ACHN (cell line): ENCODE results near the gene NFAM1.

ENCODE experiments used
- DNase-seq: peaks from one replicate; pipeline ENCODE4 v3.0.0-alpha.2; 2015
- in situ Hi-C: cut with HindIII; loops from 2 replicates; pipeline ENCODE4 v1.10.0; 2017; ENCODE audit warnings: low sequenced_read_pairs, low pct_ligation_motif_present, low pct_unique_long_range_greater_than_20kb

The NFAM1 gene

DNA sequence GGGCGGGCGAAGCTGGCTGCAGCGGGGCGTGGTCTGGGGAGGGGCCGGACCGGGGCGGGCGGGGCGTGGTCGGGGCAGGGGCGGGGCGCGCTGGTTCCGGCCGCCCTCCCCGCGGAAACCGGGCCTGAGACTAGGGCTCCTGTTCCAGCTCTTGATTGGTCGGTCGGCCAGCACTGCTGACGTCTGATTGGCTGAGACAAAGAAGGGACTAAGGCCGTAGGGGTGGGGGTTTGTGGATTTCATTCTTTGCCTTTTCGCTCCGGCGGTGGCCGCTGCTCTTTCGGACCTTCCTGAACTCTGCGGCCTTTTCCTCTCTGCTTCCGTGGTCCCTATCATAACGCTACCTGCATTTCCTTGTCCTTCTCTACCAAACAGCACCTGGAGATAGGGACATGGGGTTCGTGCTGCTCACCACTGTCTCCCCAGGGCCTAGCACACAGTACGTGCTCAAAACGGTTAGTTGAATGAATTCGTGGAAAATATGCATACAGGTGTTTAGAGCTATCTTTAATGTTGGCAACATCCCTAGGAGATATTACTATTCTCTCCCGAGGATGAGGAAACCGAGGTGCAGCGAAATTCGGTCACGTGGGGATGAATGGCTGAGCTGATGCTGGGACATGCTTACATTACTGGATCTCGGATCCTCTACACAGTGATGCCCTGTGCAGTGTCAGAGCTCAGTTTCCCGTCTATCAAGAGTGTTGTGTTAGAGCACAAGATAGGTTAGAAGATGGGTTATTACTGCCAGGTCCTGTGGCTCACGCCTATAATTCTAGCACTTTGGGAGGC lies 62.8 kb downstream of the NFAM1 start:
- peak; percentile 91 for DNase-seq
- in situ Hi-C loops: no loop called here

DNA sequence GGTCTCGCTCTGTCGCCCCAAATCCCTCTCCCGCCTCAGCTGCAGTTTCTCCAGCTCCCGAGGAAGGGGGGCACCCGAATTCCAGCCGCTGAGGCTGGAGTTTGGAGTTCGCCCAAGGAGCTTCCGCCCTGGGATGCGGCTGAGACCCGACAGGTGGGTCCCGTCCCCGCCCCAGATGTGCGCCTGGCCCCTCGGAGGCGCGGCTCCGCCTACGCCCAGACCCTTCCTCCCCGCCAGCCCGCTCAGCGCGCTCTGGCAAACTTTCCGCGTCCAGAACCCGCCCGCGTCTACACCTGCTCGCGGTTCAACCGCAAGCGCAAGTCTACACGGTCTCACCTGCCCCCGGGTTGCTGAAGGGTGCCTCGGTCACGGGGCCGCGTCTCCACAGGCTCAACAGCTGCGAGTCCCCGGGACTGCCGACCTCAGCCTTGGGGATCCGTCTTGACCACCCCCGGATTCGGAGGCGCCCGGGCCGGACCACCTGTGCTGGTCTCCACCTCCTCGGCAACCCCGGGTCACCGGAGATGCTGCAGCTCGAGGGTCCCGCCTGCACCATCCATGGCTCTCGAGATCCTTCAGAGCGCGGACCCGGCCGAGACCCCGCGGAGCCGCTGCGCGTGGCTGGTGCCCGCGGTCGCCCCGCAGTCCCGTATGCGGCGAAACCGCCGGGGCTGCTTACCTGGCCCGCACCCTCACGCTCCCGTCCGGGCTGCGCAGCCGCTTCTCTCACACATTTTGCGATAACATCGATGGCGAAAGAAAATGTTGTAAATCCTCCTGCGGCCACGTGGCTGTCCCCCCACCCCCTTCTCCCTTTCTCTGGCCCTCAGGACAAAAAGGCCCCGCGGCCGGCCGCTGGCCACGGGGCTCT lies 63.6 kb downstream of the NFAM1 start:
- no peak for DNase-seq

DNA sequence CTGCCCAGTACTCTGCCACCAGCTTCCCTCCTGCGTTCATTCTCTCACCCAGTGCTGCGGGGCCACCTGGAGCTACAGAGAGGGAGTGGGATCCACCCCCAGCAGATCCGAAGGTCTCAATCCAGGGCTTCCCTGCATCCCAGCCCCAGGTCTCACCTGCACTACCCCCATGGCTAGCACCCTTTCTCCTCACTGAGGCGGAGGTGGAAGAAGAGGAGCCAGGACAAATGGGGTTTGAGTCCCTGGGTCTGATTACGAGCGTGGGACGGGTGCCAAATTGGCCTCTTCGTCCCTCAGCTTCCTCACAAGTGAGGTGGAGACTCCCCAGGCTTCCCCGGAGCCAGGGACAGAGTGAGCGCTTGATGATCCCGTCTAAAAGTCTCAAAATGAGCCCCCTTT lies 64.2 kb downstream of the NFAM1 start:
- in situ Hi-C loops: no loop called here
- no peak for DNase-seq

More for the DNA sequence above, 63.6 kb downstream of the NFAM1 start:
- in situ Hi-C loops: no loop called here

DNA sequence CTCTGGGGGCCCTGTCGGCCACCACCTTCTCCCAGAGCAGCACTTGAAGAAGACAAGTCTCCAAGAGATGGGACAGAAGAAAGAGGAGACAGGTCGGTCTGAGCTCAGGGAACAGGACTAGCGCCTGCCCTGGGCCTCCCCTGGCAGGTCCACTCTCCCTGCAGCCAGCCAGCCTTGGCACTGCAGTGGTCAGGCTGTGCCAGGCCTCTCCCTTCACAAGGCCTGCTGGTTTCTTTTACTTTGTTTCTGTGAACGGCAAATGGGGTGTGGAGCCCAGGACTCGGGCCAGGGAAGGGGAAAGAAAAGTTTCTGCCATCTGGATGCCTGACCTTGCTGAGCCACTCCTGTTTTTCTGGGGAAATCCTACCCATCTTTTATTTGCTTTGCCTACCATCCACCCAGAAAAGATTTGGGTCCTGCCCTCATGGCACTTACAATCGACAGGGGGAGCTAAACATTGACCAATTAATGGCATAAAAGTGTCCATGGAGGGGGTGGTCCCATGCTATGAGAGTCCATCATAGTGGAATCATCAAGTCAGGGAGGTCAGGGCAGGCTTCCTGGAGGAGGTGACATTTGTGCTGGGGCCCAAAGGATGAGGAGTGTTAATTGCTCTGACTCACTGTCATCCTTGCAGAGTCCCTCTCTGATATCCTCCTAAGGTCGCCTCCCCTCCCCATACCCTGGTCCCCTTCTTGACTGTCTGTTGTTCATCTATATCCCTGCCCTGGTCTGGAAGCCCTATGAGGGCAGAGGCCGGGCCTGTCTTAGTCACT lies 65.2 kb downstream of the NFAM1 start:
- in situ Hi-C loops: no loop called here
- DNase-seq: no peak

DNA sequence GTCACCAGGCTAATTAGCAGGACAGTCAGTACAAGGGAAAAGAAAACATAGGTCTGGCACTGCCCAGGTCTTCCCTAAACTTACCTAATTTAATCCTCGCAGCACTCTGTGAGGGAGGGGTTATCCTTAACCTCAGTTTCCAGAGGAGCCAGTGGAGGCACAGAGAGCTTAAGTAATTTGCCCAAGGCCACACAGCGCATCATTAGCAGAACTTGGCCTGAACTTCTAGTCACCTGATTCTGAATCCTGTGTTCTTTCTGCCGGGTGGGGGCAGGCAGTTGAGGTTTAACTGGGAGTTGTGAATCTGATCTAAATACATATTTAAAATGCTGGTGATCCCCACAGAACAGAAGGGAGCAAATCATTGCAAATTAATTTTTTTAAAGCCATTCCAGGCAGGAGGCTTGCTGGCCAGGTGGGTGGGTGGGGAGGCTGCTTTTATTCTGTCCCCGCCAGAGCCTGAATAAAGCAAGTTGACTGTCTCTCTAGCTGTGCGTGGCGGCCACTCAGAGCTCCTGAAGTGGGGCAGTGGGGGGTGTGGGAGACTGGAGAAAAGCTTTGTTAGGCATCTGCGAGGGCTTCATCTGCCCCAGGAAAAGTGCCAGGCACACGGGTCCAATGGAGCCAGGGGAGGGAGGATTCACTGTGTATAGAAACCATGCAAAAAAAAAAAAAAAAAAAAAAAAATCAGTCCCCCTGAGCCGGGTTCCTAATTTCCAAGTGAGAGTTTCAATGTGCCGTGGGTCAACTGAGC lies 66.1 kb downstream of the NFAM1 start:
- no peak for DNase-seq
- in situ Hi-C loops: no loop called here

DNA sequence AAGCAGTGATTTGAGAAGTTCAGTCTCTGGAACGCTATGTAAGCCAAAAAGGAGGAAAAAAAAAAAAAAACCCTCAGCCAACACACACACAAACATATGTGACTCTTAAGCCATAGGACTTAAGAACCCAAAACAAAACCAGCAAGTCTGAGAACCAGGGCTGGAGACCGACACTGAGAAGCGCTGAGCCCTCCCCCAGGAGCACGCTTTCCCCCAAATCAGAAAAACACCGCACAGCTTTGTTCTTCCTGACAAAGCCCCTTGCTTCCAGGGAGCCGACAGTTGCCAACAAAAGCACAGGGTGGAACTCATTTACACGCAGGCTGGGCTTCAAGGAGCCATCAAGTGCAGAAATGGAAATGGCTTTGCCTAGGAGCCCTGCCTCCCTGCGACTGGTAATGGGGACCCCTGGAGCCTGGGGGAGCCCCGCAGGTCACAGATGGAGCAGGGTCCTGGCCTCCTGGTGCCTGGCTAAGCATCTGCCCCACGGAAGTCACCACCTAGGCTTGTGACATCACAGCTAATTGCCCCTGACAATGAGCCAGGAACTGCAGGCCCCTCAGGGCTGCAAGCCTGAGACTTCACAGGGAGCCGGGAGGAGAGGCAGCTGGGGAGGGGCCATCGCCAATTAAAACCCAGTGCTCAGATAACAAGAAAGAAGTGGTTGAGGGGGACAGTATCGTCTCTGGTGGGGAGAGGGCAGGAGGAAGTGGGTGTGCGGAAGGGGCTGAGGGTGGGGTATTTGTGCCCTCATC lies 66.9 kb downstream of the NFAM1 start:
- no peak for DNase-seq
- in situ Hi-C loops: no loop called here

DNA sequence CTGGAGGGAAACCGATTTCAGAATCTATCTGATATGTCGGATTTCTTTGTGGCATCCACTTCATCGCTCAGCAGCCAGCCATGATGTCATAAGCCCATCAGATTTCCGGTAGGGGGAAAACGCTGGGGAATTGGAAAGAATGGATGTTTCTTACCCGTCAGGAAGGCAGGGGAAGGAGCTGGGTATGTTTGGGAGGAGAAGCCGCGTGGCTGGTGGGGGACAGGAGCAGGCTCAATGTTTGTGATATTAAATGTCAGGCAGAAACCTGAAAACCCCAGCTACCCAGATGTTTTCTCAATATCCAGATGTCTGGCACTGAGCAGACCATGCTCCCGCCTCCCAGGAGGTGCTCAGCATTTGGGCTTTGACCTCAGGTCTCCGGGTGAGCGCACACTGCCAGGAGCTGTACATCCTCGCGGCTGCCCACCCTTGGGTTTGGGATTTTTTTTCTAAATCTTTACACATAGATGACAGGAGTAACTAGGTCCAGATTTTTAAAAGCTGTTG lies 67.5 kb downstream of the NFAM1 start:
- DNase-seq: no peak
- in situ Hi-C loops: no loop called here

DNA sequence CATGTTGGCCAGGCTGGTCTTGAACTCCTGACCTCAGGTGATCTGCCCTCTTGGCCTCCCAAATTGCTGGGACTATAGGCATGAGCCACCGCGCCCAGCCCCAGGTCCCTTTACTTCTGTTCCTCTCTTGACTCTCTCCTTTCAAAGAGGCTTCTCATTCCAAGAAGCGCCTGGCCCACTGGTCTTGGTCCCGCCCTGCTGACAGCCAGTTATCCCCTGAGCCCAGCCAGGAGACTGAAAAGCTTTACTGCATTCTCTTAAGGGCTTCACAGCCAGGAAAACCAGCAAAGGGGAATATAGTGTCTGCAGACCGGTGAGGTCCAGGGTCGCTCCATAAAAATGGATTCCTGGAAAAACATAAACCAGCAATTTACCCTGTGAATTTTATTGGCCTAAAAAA lies 68.3 kb downstream of the NFAM1 start:
- no peak for DNase-seq
- in situ Hi-C loops: no loop called here

DNA sequence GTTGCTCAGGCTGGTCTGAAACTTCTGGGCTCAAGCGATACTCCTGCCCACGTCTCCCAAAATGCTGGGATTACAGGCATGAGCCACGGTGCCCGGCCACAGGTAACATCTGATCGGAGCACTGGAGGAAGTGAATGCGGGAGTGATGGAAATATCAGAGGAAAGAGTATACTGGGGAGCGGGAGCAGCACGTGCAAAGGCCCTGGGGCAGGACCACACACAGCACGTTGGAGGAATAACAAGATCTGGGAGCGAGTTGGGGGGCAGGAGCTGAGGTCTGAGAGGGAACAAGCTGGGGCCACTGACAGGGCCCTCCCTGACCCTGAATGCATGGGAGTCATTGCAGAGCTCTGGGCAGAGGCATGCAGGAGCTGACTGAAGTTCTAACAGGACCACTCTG lies 70.7 kb downstream of the NFAM1 start:
- no peak for DNase-seq
- in situ Hi-C loops: no loop called here

DNA sequence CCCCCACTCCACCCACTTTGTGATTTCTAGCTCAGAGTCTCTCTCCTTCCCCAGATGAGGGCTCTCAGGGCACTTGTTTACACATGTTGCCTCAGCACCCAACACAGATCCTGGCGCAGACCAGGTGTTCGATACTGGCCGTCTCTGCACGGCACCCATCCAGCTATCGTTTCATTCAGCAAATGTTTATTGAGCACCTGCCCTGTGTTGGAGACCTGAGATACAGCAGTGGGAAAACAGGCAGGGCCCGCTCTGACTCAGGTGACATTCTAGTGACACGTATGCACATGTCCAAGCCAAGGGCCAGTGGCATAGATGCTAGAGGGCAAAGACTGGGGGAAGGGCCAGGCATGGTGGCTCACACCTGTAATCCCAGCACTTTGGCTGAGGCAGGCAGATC lies 71.9 kb downstream of the NFAM1 start:
- in situ Hi-C loops: no loop called here
- no peak for DNase-seq

DNA sequence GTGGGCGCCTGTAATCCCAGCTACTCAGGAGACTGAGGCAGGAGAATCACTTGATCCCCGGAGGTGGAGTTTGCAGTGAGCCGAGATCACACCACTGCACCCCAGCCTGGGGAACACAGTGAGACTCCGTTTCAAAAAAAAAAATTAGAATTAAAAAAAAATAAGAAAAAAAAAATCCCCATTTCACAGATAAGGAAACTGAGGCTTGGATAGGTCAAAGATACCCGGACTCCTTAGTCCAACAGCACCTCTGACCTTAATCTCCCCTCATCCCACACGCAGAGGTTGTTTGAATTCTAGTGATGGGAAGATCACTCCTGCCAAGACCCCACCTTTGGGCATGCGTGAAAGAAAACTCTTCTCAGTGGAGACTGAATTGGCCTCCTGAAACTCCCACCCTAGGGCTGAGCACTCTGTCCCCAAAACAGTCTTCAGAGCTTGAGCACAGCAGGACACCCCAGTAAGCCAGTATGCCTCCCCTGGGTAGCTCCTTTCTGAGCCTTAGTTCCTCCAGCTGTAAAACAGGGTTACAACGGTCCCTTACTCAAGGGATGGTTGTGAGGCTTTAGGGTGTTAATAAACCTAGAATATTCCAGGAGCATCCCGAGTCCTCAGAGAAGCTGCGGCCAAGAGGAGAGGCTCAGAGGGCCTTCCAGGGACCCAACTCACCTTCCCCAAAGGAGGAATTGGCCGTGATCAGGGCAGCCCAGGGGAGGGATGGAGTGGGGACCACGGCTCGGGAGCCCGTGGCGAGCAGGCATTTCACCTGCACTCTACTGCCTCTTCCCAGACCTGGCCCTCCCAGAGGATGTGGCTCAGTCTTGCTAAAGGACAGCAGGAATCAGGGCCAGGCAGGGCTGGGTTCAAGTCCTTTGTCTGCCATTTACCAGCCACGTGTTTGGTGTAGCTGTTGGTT lies 73.3 kb downstream of the NFAM1 start:
- in situ Hi-C loops: no loop called here
- no peak for DNase-seq

DNA sequence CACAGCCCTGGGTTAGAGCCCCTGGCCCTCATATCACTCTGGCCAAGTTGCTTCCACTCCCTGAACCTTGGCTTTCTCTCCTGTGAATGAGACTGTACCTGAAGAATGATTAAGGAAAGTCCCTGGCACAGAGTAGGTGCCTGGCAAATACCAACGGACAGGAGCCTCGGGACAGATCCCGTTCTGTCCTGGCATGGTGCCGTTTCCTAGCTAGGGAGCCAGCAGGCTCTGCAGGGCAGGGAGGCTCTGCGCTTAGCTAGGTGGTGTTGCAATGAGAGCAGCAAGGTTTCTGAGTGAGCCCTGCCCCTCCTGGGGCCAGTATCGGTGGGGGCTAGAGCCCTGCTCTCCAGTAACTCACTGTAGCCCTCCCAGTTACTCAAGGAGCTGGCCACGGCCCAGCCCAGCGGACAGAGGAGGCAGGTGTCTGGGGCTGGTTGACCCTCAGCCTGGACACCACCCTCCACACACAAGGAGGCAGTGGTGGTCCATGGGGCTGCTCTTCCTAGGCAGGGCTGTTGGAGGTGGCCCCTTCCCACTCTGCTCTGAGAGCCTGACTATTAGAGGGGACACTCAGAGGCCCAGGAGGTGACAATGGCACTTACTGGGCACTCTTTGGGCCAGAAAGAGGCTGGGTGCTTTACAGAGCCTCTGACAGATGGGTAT lies 74.4 kb downstream of the NFAM1 start:
- no peak for DNase-seq
- in situ Hi-C loops: no loop called here

DNA sequence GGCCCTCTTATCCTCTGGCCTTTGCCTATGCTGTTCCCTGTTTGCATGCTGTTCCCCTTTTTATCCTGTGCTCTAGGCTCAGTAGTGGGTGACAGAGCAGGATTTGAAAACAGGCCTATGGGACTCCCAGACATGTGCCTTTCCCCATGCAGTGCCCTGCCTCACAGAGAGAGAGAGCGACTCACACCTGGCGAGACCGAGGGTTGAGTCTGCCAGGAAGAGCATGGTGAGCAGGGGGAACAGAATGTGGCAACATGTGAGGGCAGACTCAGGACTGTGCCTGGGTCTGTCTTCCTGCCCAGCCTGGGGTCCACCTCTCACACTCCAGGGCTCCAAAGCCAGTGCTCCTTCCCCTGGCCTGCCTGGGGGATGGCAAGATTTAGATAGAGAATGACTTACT lies 75.0 kb downstream of the NFAM1 start:
- no peak for DNase-seq
- in situ Hi-C loops: no loop called here

DNA sequence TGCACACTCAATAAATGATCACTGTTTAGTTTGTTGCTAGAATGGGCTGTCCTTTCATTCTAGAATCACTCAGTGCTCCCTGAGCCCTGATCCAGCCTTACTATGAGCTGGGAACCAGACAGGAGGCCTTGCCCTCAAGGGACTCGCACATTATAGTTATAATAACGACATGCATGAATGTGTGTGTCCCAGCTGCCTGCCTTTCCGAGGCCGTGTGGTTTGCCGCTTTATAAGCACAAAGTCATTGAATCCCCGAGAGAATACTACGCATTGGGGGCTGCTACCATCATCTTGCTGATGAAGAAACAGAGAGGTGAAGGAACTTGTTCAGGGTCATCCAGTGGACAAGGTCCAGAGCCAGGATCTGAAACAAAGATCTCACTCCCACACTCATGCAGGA lies 75.7 kb downstream of the NFAM1 start:
- no peak for DNase-seq
- in situ Hi-C loops: no loop called here

DNA sequence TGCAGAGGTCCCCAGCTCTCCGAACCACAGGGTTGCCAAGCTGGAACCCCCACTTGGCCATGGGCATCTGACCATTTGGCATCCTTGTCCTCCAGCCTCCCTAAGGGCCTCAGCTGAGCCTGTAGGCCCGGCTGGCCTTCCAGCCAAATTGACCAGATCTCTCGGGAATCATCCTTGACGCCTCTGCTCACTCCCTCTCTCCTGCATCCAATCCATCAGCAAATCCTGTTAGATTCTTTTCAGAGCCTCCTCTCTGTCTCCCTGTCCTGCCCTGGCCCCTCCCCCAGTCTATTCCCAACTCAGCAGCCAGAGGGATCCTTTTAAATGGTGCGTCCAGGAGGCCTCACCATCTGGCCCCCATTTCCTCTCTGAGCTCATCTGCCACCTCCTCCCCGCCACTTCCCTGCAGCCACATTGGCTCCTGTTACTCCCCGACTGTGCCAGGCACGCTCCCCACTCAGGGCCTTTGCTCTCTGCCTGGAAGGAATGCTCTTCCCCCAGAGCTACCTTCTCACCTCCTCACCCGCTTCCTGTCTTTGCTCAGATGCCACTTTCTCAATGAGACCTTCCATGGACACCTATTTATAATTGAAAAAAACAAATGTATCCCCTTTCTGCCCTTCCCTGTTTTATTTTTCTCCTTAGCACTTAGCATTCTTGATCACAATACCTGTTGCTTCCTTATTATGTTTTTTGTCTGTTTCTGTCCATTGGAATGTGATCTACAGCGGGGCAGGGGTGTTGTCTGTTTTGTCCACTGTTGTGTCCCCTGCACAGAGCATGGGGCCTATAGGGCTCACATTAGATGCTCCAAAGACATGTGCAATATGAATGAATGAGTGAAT lies 78.1 kb downstream of the NFAM1 start:
- in situ Hi-C loops: no loop called here
- no peak for DNase-seq
